Left colon (tissue), 2 donors: ENCODE data around the gene ASB10. TPM values are rescaled to one million over a fixed set of nuclear protein-coding genes. Genes with fewer than 3 reads are reported as not detected.

Experiments used
- ATAC-seq: fragments of 200-7000 bp; cut with Tn5 transposase; one replicate; pipeline ENCODE4 v1.9.1; 2020; ENCODE audit warnings: mild to moderate bottlenecking, moderate library complexity
- DNase-seq, 2 donors: peaks; one replicate each; pipeline ENCODE4 v3.0.0-alpha.2; 2020
- intact Hi-C, 2 donors: fragments of 100-400 bp; cut with DNase I in 1 of 2; cut with micrococcal nuclease in 1 of 2; formaldehyde crosslinking; loops; one replicate each; pipeline versions ENCODE4 v1.11.2 to v1.14.0; 2022; cut with DNase I, micrococcal nuclease
- total RNA-seq, 2 donors: library from RNA; stranded (reverse); fragmentation: NEBNext Ultra II Directional; extraction: Animal tissue kit (Norgen Biotek cat#: 25700); gene quantifications; one replicate each; pipeline ENCODE4 v1.2.1, GENCODE V29; 2021
- donor health status: DM: no; HTN: no; CAD: no.
- donor health status: DM: yes; HTN: yes; CAD: no.

Gene ASB10
- total RNA-seq, 2 donors from 2014 or later: not detected

DNA sequence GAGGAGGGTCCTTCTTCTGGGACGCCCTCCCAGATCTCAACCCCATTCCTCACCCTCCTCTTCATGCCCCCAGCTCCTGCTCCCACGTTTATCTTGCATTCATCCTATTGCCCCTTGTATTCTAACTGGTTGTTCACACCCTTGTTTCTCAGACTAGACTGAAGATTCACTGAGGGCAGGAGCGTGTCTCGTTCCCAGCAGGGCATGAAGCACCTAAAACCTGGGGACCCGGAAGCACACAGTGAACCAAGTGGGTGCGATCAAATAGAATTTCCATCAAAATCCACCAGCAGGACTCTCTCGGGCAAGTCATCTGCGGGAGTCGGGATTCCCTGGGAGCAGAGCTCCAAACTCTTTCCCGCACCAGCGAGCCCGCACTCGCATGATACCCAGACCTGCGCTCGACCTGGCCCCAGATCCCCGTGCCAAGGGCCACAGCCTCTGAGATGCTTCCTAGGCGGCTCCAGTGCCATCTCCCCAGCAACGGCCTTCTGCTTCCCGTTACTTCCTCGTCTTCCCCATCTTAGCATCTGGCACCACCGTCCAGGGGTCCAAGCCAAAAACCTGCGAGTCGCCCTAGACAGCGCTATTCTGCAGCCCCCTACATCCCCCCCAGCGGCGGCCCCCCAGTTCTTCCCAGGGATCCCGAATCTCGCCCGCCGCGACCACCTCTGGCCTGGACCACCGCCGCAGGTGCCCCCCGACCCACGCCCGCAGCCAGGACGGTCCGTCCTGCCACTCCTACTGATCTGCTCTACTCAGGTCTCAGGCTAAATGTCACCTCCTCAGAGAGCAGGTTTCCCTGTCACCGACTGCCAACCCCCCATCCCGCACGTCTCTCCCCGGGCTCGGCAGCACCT lies 13.4 kb downstream of the ASB10 start:
- intact Hi-C loops: loop anchor here (2.0 to 5.0 kb wide), 2 partner anchors 49 to 51 kb away; no protein-coding TSS in a partner anchor
- ATAC-seq: no peak
- no peak for DNase-seq

DNA sequence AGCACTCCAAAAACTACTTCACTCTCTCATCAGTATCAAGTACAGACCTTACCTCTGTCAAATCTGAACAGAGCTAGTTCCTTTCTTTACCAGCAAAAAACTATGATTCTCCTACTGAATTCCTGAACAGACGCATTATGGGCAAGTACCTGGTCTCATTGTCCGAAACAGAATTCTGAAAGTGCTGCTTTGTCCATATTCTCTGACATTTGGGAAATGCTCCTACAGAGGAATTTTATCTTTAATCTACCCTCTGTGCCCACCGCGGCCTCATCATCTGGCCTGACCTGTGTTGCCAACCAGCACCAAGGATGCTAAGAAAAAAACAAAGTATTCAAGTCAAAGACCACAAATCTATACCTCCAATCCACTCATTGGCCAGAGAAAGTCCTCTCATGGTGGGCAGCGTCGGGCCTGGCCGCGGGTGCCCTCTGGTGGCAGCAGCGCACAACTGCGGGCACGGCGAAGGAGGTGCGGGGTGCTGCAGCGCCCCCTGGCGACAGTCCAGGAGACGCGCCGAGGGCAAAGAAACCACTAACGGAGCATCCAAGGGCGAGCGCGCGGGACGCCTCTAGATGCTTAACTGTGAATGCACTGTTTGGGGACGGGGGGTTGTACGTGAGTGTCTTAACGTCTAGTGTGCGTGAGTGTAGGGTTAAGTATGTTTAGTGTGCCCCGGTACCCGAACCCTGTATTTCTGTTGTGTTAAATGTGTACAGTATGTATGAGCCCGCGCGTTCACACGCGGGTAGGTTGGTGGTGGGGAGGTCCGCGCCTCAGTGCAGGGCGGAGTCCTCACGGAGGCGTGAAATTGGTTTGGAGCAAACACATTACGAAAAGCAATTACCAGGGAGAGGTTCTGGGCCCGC lies 14.5 kb downstream of the ASB10 start:
- DNase-seq (peak in 1 of 2 donors; percentile 77), ATAC-seq (peak; percentile 76)
- intact Hi-C loops: loop anchor here (2.0 to 5.0 kb wide), 2 partner anchors 48 to 50 kb away; no protein-coding TSS in a partner anchor

DNA sequence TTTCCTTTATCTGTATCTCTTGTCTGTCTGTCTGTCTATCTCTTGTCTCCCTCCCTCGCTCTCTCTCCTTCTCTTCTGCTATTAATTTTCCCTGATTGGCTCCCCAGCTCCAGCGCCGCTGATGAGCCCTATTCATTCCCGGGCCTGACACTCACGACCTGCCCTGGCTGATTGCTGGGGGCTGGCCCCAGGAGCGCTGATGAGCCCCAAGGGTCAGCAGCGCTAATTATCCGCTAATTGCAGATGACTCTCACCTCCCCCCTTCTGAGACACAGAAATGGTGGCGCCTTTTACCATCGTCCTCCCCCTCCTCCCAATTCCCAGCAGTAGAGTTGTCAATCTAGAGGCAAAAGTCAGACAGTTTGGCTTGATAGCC lies 18.3 kb downstream of the ASB10 start:
- intact Hi-C loops: no loop called here
- ATAC-seq (no peak), DNase-seq (no peak)

DNA sequence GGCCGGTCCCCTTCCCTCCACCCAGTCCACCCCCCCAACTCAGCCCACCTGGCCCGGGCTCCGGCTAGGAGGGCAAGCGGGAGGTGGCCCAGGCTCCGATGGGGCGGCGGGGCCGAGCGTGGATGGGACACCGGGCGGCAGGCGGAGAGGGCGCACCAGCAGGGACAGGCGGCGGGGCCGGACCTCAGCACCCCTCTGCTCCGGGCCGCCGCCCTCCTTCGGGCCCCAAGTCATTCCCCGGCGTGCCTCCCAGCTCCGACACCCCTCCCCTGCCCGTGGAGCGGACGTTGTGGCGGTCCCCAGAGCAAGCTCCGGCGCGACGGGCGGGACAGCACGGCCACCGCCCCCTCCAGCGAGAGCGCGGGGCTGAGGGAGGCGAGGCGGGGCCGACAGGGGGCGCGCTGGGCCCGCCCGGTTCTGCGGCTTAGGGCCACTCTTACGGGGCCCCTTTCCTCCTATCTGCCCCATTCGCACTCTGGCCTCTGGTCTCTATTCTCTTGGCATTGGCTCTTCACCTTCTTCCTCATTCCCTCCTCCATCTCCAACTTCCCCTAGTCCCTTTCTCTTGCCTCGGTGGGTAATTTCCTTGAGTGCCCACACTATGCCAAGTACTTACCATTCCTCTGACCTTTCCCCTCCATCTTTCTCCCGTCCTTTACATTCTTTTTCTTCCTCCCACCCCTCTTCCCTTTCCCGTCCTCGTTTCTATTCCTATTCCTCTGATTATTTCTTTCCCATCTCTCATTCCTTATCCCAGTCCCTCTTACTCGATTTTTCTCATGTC lies 18.9 kb downstream of the ASB10 start:
- ATAC-seq (peak; percentile 79), DNase-seq (peak in 1 of 2 donors; percentile 55)
- intact Hi-C loops: no loop called here

DNA sequence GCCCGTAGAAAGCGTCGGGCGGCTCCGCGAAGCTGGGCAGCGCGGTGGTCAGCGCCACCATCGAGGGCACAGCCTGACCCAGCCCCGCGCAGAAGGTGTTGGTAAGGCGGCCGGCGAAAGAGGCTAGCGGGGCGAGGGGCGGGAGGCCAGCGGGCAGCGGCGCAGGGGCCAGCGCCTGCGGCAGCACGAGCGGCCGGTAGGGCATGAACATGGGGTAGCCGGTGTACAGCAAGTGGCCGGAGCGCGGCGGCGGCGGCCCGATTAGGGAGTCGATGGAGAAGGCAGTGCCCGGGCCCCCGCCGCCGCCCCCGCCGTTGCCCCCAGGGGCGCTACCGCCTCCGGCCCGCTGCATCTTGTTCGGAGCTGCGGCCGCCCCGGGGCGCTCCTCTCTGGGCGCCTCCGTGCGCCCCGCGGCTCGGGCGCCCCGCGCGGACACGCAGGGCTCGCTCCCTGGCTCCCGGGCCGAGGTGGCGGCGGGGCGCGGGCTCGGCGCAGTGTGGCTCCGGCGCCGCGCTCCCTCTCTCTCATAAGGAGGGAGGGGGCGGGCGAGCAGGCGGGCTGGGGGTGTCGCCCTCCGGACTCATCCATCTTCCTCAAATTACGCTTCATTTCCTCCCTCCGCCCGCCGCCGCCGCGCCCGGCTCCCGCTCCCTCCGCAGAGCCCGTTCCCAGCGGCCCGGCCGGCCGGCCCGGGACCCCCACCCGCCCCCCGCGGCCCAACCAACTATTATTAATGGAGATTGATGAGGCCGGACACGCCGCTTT lies 19.7 kb downstream of the ASB10 start, which contains the start of gene GBX1:
GBX1 (minus strand) TSS at position 498 of the 765 bp plus-strand sequence; CDS start at position 352, 146 bp downstream.
- DNase-seq: no peak
- intact Hi-C loops: no loop called here
- peak; percentile 45 for ATAC-seq

DNA sequence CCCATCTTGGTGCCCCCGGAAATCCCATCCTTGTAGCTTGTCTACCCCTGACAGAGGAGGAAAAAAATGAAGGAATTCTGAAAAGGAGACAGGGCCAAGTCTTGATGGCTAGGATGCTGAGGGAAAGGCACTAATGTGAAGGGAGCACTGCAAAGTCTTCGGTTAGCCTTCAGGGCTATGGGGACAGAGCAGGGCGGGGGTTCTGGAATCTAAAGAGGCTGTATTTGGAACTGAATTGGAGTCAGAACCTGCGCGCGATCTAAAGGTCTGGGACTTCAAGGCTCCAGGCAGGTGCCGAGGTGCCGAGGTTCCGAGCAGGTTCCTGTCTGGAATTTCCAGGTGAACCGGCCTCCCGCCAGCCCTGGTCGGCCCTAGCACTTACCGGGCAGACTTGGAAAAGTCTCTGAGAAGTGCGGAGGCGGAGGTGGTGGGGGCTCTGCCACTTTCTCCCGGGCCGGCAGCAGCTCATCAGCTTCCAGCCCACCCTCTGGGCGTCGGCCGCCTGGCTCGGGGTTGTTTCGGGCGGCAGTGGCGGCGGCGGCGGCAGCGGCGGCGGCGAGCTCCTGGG lies 20.3 kb downstream of the ASB10 start:
- intact Hi-C loops: no loop called here
- ATAC-seq (peak; percentile 29), DNase-seq (no peak)

DNA sequence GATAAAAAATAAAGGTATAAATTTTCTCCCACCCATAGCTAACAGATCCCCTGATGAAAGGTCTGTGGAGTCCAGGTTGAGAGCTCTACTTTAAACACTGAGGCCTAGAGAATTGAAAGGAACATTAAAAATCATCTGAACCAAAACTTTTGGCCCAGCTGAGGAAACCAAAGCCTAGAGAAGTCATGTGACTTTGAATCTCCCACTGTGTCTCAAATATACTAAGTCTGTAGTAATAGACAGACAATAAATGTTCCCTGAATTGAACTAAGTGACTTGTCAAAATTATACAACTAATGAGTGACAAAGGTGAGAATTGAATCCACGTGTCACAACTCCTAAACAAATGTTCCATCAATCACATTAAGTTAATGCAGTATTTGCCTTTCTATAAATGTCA lies 25.3 kb downstream of the ASB10 start:
- no peak for ATAC-seq
- intact Hi-C loops: no loop called here
- no peak for DNase-seq

DNA sequence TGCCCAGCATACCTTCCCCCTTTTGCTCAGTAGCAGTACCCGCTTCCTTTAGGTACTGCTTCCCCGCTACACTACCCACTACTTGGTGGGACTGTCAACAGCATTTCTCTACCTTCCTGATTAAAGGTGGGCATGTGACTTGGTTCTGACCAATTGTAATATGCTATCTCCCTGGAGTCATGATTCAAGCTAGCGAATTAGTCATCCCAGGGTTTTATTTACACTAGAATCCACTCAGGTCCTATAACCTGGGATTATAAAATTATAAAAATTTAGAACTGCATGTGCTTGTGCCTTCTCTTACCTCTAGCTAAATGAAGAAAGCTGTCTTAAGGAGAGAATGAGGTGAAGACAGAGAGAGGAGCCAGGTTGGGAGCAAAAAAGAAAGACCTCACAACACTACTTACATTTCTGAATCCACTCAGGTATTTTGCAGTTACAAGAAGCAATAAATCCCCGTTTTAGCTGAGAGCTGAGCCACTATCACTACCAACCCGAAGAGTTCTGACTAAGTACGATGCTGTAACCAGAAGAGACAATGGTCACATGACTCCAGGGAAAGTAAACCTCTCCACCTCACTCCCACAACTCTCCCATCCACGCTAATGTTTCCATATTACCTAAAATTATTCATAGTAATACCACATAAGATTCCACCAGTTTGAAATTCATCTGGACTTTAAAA lies 29.3 kb downstream of the ASB10 start:
- ATAC-seq (peak; percentile 99), DNase-seq (no peak)

DNA sequence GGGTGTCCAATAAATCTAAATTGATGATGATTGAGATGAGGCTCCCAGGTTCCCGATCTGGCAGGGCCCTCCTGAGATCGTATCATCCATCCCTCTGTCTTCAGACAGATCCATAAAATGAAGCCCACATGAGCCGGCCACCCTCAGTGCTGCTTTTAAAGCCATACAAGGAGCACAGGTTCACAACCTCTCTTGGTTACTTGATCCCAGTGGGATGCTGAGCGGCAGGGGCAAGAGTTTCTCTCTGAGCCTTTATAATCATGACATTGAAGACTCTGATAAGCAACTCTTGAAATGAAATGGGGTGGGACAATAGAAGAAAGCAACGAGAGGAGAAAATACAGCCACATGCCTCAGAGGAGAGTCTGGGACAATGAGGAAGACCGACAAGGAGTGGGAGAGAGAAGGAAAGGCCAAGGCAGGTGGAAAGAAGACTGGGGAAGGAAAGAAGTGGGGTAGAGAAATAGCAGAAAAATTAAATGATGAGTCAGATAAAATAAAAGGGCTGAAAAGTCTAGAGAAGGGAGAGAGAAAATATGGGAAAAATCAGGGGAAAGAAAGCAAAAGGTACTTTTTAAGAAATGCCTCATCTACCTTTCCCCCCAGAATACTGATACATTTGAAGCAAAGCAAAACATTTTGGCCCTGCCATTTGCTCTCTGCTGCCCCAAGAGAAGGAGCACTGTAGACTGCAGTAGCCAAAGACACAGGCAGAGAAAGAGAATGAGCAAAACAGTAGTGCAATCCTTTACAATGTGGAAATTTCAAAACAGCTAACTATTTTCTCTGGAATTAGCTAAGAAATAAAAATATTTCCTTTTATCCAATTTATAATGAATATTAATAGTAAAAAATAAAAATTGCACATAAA lies 34.2 kb downstream of the ASB10 start:
- DNase-seq (no peak), ATAC-seq (no peak)
- intact Hi-C loops: no loop called here

More for the DNA sequence above, 29.3 kb downstream of the ASB10 start:
- intact Hi-C loops: no loop called here

DNA sequence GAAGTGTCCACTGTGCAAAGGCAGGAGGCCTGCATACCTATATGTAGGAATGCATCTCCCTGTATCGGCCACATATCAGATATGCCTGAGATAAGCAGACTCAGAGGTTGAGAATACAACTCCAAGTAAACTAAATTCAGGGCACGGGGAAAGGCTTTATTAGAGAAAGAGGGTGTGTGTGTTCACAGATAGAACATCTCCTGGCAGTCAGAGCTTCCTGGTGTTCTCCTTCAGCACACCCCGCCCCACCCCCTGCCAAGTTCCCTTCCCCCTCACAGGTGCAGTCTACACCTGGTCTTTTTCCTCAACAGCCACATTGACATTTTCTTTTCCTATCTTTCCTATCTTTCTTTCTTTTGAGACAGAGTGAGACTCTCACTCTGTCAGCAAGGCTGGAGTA lies 36.7 kb downstream of the ASB10 start:
- intact Hi-C loops: no loop called here
- peak; percentile 53 to 61 for DNase-seq
- peak; percentile 99 for ATAC-seq

DNA sequence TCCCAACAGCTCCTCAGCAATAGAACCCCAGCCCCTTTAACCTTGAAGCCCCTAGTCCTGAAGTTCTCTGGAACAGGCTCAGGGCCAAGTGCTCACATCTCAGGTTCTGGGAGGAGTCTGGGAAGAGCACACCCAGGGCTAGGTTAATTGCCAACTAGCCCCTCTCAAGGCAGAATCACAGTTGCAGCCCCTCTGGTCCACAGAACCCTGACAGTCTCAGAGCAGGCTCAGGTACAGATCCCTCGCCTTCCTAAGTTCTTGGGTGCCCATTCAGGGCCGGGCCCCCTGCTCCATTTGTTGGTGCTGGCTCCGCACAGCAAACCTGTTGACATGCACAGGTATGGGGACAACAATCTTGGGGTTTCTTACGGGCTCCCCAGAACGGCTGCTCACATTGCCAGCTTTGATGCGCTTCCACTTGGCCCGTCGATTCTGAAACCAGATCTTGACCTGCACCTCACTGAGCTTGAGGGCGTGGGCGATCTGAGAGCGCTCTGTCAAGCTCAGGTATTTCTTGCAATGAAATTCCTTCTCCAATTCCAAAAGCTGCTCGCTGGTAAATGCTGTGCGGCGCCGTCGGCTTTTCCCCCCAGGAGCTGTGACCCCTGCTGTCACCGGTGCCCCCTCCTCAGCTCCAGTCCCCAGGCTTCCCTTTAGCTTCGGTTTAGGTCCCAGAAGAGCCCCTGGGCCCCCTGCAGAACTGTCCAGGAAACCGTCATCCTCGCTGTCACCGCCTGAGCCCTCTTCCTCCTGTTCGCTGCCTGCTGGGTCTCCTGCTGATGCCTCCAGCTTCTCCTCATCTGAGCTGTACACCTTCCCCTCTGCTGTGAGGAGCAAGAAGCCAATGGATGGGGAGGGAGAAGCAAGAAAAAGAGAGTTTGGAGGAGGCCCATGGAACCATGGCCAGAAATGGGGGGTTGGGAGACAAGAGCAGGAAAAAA lies 38.5 kb downstream of the ASB10 start:
- intact Hi-C loops: no loop called here
- ATAC-seq (no peak), DNase-seq (no peak)

DNA sequence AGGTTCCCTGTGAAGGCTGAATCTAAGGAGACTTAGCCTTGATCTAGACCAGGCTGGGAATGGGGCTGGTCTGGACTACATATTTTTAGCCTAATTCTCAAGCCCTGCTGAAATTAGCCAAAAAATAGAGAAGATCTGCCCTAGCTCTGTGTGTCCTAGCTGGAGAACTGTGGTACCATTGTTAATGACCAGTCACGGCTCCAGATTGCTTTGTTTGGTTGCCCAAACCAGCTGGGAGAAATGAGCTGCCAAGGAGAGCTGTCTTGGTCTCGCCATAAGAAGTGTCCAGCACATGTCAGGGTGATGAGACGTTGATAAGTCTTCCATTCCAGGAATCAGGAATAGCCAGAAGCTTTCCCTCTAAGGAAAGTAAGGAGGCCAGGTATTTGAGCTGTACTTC lies 40.3 kb downstream of the ASB10 start:
- ATAC-seq (no peak), DNase-seq (no peak)
- intact Hi-C loops: no loop called here

DNA sequence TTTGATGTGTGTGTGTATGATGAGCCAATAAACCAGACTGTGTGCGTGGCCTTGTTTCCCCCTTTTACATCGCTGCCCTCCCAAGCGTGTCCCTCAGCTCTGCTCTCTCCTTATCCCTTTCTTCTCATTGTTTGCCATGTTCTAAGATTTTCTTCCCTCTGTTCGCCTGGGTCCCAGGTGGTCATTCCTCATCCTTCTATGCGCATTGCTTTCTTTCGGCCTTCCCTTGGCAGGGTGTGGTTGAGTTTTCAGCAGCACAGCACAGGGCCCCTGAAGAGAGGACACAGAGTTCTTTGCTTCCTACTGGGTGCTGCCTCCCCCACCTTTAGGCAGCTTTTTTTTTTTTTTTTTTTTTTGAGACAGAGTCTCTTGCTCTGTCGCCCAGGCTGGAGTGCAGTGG lies 42.7 kb downstream of the ASB10 start:
- no peak for DNase-seq
- no peak for ATAC-seq
- intact Hi-C loops: no loop called here

DNA sequence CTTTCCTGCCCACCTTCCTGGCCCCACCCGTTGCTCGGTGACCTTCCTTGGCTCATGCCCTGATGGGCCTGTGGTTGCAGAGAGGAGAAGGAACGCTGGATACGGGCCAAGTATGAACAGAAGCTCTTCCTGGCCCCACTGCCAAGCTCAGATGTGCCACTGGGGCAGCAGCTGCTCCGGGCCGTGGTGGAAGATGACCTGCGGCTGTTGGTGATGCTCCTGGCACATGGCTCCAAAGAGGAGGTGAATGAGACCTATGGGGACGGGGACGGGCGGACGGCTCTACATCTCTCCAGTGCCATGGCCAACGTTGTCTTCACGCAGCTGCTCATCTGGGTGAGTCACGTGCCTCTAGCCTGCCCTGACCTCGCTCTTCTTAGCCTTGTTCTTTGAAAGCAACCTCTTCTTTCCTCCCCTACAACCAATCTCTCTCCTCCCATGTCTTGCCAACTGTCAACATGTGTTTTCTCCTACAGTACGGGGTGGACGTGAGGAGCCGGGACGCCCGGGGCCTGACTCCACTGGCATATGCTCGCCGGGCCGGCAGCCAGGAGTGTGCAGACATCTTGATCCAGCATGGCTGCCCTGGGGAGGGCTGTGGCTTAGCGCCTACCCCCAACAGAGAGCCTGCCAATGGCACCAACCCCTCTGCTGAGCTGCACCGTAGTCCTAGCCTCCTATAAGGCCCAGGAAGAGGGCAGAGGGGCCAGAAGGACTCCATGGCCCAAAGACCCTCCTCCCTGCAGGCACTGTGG lies 43.6 kb downstream of the ASB10 start:
- intact Hi-C loops: no loop called here
- no peak for ATAC-seq
- DNase-seq: no peak

DNA sequence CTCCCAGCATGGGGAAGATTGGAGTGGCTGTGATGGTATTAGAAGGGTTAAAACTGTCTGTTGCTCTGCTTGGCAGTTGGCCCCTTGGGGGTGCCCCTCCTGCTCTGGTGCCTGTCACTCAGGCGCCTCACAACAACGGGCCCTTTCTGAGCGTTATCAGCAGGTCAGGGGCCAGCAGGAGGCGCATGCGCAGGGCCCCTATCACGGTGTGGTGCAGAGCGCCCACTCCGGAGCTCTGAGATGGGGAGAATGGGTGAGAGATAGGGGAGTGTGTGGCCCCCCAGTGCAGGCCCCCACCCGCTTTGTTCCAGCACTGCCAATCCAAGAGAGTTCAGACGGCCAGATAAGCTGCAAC lies 44.4 kb downstream of the ASB10 start:
- DNase-seq: no peak
- intact Hi-C loops: no loop called here

More for the DNA sequence above, 44.4 kb downstream of the ASB10 start:
- ATAC-seq: no peak
